Measurements from ENCODE around the gene NFAM1.

The NFAM1 gene

DNA sequence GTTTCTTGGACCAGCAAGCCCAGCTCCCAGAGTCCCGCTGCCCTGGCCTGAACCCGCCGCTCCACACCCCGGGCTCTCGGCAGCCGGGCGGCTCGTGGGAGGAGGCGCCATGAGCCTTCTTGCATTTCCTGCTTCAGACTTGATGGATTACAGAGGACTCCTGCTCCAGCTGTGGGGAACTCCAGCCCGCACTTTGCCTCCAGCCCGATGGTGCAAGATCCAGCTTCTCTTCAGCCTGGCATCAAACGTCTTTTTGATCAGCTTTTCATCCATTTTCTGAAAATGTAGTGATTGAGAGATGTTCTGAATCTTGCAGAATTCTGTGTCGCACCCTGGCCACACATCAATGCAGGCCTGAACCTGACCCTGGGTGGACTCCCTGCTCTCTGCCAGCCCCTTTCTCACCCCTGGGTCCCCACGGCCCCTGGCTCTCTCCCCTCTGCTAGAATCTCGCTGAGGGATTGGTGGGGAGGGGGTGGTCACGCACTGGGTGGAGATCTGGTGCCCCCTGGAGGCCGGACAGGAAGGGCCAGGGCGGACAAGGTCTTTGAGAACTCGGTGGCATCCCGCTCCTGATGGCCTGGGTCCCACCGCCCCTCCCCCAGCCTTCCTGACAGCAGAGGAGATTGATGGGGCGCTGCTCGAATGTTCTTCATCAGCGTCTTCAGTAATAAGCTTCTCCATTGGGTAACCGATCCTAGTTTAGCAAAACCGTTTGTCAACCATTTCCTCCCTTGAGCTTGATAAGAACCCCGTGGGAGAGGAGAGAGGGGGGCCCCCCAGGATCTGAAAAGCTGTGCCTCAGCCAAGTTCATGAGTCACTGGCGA lies 12.1 kb upstream of the NFAM1 start (continued):
- TF ChIP-seq, protein P1, sequence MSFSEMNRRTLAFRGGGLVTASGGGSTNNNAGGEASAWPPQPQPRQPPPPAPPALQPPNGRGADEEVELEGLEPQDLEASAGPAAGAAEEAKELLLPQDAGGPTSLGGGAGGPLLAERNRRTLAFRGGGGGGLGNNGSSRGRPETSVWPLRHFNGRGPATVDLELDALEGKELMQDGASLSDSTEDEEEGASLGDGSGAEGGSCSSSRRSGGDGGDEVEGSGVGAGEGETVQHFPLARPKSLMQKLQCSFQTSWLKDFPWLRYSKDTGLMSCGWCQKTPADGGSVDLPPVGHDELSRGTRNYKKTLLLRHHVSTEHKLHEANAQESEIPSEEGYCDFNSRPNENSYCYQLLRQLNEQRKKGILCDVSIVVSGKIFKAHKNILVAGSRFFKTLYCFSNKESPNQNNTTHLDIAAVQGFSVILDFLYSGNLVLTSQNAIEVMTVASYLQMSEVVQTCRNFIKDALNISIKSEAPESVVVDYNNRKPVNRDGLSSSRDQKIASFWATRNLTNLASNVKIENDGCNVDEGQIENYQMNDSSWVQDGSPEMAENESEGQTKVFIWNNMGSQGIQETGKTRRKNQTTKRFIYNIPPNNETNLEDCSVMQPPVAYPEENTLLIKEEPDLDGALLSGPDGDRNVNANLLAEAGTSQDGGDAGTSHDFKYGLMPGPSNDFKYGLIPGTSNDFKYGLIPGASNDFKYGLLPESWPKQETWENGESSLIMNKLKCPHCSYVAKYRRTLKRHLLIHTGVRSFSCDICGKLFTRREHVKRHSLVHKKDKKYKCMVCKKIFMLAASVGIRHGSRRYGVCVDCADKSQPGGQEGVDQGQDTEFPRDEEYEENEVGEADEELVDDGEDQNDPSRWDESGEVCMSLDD (tag by site-specific recombination; IDR thresholded peaks at IDR 0.05): no peak
- TF ChIP-seq ZNF76 (tag by site-specific recombination; IDR thresholded peaks at IDR 0.05; ENCODE audit: borderline replicate concordance, low read depth) (peak; percentile 49; the same call in 1 of the 2 replicates), ZNF248 (tag by site-specific recombination; IDR thresholded peaks at IDR 0.05) (no peak), ZSCAN5A (tag by site-specific recombination; IDR thresholded peaks at IDR 0.05) (no peak), SCRT1 (tag by site-specific recombination; IDR thresholded peaks at IDR 0.05; ENCODE audit: borderline replicate concordance) (no peak), KLF16 (tag by site-specific recombination; IDR thresholded peaks at IDR 0.05) (peak; percentile 34; the same call in 1 of the 2 replicates), EGR2 (tag by site-specific recombination; IDR thresholded peaks at IDR 0.05; ENCODE audit: low read depth) (peak; percentile 61), KLF9 (tag by site-specific recombination; IDR thresholded peaks at IDR 0.05; ENCODE audit: low read depth) (no peak; the same call in 1 of the 2 replicates), GLIS2 (tag by site-specific recombination; IDR thresholded peaks at IDR 0.05) (peak; percentile 90), ZNF23 (tag by site-specific recombination; IDR thresholded peaks at IDR 0.05; ENCODE audit: borderline replicate concordance) (no peak), ZNF692 (tag by site-specific recombination; IDR thresholded peaks at IDR 0.05) (peak; percentile 95), ZBTB7A (tag by site-specific recombination; IDR thresholded peaks at IDR 0.05; ENCODE audit: low read depth) (no peak), ZNF544 (tag by site-specific recombination; IDR thresholded peaks at IDR 0.05) (no peak), GLI2 (tag by site-specific recombination; IDR thresholded peaks at IDR 0.05; ENCODE audit: borderline replicate concordance, low read depth) (no peak), ZNF292 (tag by site-specific recombination; IDR thresholded peaks at IDR 0.05; ENCODE audit: borderline replicate concordance, low read depth) (no peak), ZNF146 (tag by site-specific recombination; IDR thresholded peaks at IDR 0.05) (no peak), ZNF785 (tag by site-specific recombination; IDR thresholded peaks at IDR 0.05) (peak; percentile 60), ZNF10 (tag by site-specific recombination; IDR thresholded peaks at IDR 0.05) (no peak), ELK4 (IDR thresholded peaks at IDR 0.05; ENCODE audit: borderline replicate concordance, low read depth, low read length) (no peak), ZNF585B (tag by site-specific recombination; IDR thresholded peaks at IDR 0.05) (no peak), MEIS1 (CRISPR knock-in tag; IDR thresholded peaks at IDR 0.05; ENCODE audit: borderline replicate concordance) (no peak), ZNF132 (tag by site-specific recombination; IDR thresholded peaks at IDR 0.05; ENCODE audit: borderline replicate concordance) (no peak), ZEB2 (tag by site-specific recombination; IDR thresholded peaks at IDR 0.05) (peak; percentile 75), ZNF747 (tag by site-specific recombination; IDR thresholded peaks at IDR 0.05) (no peak), TCF7L2 (IDR thresholded peaks at IDR 0.05; ENCODE audit: borderline replicate concordance, low read depth, low read length) (peak; percentile 41; the same call in 1 of the 2 replicates), ZNF138 (tag by site-specific recombination; IDR thresholded peaks at IDR 0.05; ENCODE audit: borderline replicate concordance) (no peak)
- TF ChIP-seq, protein P2, sequence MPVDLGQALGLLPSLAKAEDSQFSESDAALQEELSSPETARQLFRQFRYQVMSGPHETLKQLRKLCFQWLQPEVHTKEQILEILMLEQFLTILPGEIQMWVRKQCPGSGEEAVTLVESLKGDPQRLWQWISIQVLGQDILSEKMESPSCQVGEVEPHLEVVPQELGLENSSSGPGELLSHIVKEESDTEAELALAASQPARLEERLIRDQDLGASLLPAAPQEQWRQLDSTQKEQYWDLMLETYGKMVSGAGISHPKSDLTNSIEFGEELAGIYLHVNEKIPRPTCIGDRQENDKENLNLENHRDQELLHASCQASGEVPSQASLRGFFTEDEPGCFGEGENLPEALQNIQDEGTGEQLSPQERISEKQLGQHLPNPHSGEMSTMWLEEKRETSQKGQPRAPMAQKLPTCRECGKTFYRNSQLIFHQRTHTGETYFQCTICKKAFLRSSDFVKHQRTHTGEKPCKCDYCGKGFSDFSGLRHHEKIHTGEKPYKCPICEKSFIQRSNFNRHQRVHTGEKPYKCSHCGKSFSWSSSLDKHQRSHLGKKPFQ (tag by site-specific recombination; IDR thresholded peaks at IDR 0.05): no peak

Data from HEK293 (cell line).